Endodermal cell (in vitro differentiated cells): Measurements from ENCODE around the gene SLC5A5. TPM values are rescaled to one million over a fixed set of nuclear protein-coding genes. Genes with fewer than 3 reads are reported as not detected.

Experiments used
- DNase-seq: peaks from one replicate; pipeline ENCODE4 v3.0.0-alpha.2; 2017
- H3K27ac ChIP-seq: 2 replicates; pipeline ENCODE4 v1.5.1; 2013; ENCODE audit warnings: mild to moderate bottlenecking, low read depth, low read length, moderate library complexity
- H3K27me3 ChIP-seq: 2 replicates; pipeline ENCODE4 v1.6.1; 2013; ENCODE audit warnings: mild to moderate bottlenecking, low read length, moderate library complexity; ENCODE audit not compliant: insufficient read depth, control insufficient read depth, poor library complexity, severe bottlenecking
- H3K36me3 ChIP-seq: 2 replicates; pipeline ENCODE4 v1.7.0; 2013; ENCODE audit warnings: mild to moderate bottlenecking, low read length, moderate library complexity; ENCODE audit not compliant: control insufficient read depth, insufficient read depth
- H3K4me1 ChIP-seq: one replicate; pipeline ENCODE4 v1.7.0; 2013; ENCODE audit warnings: low read length; ENCODE audit not compliant: control insufficient read depth, insufficient read depth
- H3K4me3 ChIP-seq: 2 replicates; pipeline ENCODE4 v1.5.1; 2013; ENCODE audit warnings: mild to moderate bottlenecking, low read length, moderate library complexity
- H3K9ac ChIP-seq: 2 replicates; pipeline ENCODE4 v1.6.1; 2013; ENCODE audit warnings: mild to moderate bottlenecking, low read length, moderate library complexity; ENCODE audit not compliant: poor library complexity, severe bottlenecking; ENCODE audit errors: extremely low read depth
- H3K9me3 ChIP-seq: 2 replicates; pipeline ENCODE4 v1.6.1; 2013; ENCODE audit warnings: mild to moderate bottlenecking, low read length, moderate library complexity; ENCODE audit not compliant: control insufficient read depth
- H3K27ac Mint-ChIP-seq: 2 replicates; pipeline ENCODE4 v1.8.0; 2020; ENCODE audit warnings: mixed read lengths
- H3K27me3 Mint-ChIP-seq: 2 replicates; pipeline ENCODE4 v1.8.0; 2021; ENCODE audit warnings: mild to moderate bottlenecking, mixed read lengths; ENCODE audit not compliant: insufficient read depth
- H3K36me3 Mint-ChIP-seq: 2 replicates; pipeline ENCODE4 v1.8.0; 2020; ENCODE audit warnings: low read depth, mixed read lengths
- H3K4me1 Mint-ChIP-seq: 2 replicates; pipeline ENCODE4 v1.8.0; 2020; ENCODE audit warnings: mixed read lengths
- H3K4me3 Mint-ChIP-seq: 2 replicates; pipeline ENCODE4 v1.8.0; 2020; ENCODE audit warnings: mild to moderate bottlenecking, moderate library complexity, mixed read lengths
- H3K9me3 Mint-ChIP-seq: 2 replicates; pipeline ENCODE4 v1.8.0; 2020; ENCODE audit warnings: mild to moderate bottlenecking, mixed read lengths
- CTCF ChIP-seq: fragments of 200-600 bp; sonication (generic); conservative IDR thresholded peaks from 2 replicates; pipeline ENCODE4 v1.5.0; 2021; ENCODE audit warnings: antibody characterized with exemption, mild to moderate bottlenecking
- WGBS, 2 experiments: methylation state at CpG; one replicate each; pipeline versions ENCODE4 v1.1.5 to v1.1.7; 2013; ENCODE audit warnings: missing lambda C conversion rate in 2 of 2, mixed read lengths in 1 of 2; ENCODE audit not compliant: insufficient coverage in 1 of 2, insufficient read length in 1 of 2; 5-methylcytosine and 5-hydroxymethylcytosine counted together
- total RNA-seq, 2 donors: library from RNA; stranded (reverse); fragmentation: NEBNext Ultra II Directional in 1 of 2; extraction: Animal tissue kit (Norgen Biotek cat#: 25700) in 1 of 2; gene quantifications; 2 replicates in 1 of 2; 3 replicates in 1 of 2; pipeline ENCODE4 v1.2.1, GENCODE V29; 2021

Gene SLC5A5
- total RNA-seq, 2 donors from 2014 or later: 0.15 TPM; not detected in 1

GRCh38 chr19:17938092-17938845, 66.5 kb downstream of the SLC5A5 start:
- 65 to 75% methylated on average over 5 to 7 of the region's 7 CpGs for WGBS, 2 experiments
- Mint-ChIP-seq H3K9me3 (no peaks in the 10 kb centered on the region), H3K36me3 (peaks cover 37% of the 10 kb centered on the region), H3K4me3 (no peak overlapping the region), H3K27me3 (no peaks in the 10 kb centered on the region), H3K4me1 (peaks cover 6% of the 10 kb centered on the region), H3K27ac (no peak overlapping the region)
- H3K9me3 ChIP-seq: no peaks in the 10 kb centered on the region
- peak; percentile 93 for DNase-seq
- H3K36me3 ChIP-seq: peaks cover 22% of the 10 kb centered on the region
- peak; percentile 95 for TF ChIP-seq CTCF
- H3K27ac ChIP-seq: no peak overlapping the region
- H3K4me3 ChIP-seq: no peak overlapping the region
- no peak overlapping the region for H3K9ac ChIP-seq
- no peaks in the 10 kb centered on the region for H3K27me3 ChIP-seq
- no peaks in the 10 kb centered on the region for H3K4me1 ChIP-seq

GRCh38 chr19:17942181-17942580, 70.4 kb downstream of the SLC5A5 start:
- Histone ChIP-seq H3K27me3 (no peaks in the 10 kb centered on the region), H3K27ac (no peak overlapping the region), H3K36me3 (peaks cover 22% of the 10 kb centered on the region), H3K4me3 (no peak overlapping the region), H3K9ac (no peak overlapping the region), H3K4me1 (no peaks in the 10 kb centered on the region), H3K9me3 (no peaks in the 10 kb centered on the region)
- no peak for TF ChIP-seq CTCF
- Mint-ChIP-seq H3K27ac (no peak overlapping the region), H3K4me1 (no peaks in the 10 kb centered on the region), H3K27me3 (no peaks in the 10 kb centered on the region), H3K9me3 (no peaks in the 10 kb centered on the region), H3K36me3 (peaks cover 27% of the 10 kb centered on the region), H3K4me3 (no peak overlapping the region)
- WGBS, 2 experiments: 92 to 95% methylated on average over 9 to 17 of the region's 17 CpGs
- no peak for DNase-seq

- H3K27ac Mint-ChIP-seq: no peak overlapping the region
- H3K4me1 Mint-ChIP-seq: no peaks in the 10 kb centered on the region
- no peak overlapping the region for H3K4me3 ChIP-seq
- H3K27me3 ChIP-seq: no peaks in the 10 kb centered on the region
- H3K4me3 Mint-ChIP-seq: no peak overlapping the region
- 96 to 97% methylated on average over 24 to 41 of the region's 41 CpGs for WGBS, 2 experiments
- no peak for TF ChIP-seq CTCF
- DNase-seq: peak; percentile 69
- H3K4me1 ChIP-seq: no peaks in the 10 kb centered on the region
- H3K36me3 Mint-ChIP-seq: peaks cover 23% of the 10 kb centered on the region
- no peak overlapping the region for H3K27ac ChIP-seq
- no peak overlapping the region for H3K9ac ChIP-seq
- H3K9me3 Mint-ChIP-seq: no peaks in the 10 kb centered on the region
- no peaks in the 10 kb centered on the region for H3K9me3 ChIP-seq
- H3K36me3 ChIP-seq: peaks cover 22% of the 10 kb centered on the region
- H3K27me3 Mint-ChIP-seq: no peaks in the 10 kb centered on the region
Observed at GRCh38 chr19:17942582-17943273, 71.0 kb downstream of the SLC5A5 start.
